NCI-H187 treated with DMSO at 0.1 percent for 48 hours (cell line): Measurements from ENCODE around the gene BAD.
"Not testable (repeated sequence)": the region's sequence is repeated elsewhere in the genome, so short reads cannot be mapped to it uniquely, and the experiment has no call there.

Experiments
- DNase-seq: peaks from one replicate; lab custom pipeline; 2025; lab: John Stamatoyannopoulos, UW

The BAD gene

DNA sequence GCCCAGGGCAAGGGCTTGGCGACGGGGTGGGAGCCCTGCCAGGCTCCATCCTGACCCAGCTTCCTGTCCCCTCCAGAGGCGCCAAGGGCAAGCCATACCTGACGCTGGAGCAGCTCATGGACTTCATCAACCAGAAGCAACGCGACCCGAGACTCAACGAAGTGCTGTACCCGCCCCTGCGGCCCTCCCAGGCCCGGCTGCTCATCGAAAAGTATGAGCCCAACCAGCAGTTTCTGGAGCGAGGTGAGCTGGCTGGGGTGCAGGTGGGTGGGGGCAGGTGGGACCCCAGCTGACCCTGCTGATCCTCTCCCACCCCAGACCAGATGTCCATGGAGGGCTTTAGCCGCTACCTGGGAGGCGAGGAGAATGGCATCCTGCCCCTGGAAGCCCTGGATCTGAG, 28.2 kb downstream of the BAD start:
- no peak for DNase-seq

DNA sequence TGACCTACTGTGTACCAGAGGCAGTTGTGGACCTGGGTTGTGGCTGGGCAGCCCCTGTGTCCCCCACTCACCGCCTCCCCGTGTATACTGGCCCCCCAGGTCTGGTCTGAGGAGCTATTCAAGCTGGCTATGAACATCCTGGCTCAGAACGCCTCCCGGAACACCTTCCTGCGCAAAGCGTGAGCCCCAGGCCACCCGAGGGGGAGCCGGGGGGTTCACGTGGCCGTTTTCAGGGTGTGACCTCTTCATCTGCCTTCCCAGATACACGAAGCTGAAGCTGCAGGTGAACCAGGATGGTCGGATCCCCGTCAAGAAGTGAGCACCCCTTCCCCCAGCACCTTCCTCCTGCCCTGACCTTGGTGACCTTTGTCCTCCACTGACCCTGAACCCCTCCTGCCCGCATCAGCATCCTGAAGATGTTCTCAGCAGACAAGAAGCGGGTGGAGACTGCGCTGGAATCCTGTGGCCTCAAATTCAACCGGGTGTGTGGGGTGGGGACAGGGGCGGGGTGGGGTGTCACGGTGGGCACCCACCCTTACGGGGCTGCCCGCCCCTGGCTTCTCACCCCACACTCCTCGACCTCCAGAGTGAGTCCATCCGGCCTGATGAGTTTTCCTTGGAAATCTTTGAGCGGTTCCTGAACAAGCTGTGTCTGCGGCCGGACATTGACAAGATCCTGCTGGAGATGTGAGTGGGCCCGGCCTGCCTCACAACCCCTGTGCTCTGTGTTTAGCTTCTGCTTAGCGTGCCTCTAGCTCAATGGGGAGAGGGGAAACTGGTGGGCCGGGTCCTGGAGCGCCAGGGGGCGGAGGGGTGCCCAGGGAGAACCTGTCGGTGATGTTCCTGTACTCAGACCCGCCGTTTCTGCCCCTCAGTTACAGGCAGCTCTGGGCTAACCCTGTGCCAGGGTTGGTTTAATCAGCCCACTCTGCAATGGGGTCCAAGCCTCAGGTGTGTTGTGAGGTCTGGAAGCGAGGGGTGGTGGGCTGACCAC, 29.0 kb downstream of the BAD start:
- no peak for DNase-seq

DNA sequence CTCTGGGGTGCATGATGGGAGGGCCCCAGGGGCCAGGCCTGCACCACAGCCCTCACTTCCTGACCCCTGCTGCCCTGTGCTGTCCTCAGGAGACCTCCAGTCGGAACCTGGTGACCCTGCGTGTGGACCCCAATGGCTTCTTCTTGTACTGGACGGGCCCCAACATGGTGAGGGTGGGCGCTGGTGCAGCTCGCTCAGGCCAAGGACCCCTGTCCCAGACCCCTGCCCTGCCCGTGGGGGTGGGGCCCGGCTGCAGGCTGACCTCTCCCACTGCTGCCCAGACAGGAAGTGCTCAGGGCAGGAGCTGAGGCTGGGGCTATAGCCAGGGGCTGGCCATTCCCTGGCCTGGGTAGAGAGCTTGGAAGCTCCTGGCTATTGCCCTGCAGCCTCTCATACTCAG, 30.1 kb downstream of the BAD start:
- DNase-seq = no peak

DNA sequence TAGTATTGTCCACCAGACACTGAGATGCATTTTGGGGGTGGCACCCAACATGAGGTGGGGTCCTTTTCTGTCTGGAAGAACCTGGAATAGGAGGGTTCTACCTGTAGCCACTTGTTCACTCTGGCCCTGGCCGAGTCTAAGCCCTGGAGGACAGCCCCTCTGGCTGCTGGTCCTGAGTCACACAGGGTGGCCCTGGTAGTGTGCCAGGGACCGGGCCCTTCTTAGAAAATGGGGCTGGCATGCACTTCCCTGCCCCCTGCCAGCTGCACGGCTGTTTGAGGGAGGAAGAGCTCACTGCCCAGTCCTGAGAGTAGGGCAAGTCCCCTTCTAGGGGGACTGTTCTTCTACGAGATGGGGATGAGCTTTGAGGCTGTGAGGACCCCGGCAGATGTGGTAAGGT, 31.0 kb downstream of the BAD start:
- no peak for DNase-seq

DNA sequence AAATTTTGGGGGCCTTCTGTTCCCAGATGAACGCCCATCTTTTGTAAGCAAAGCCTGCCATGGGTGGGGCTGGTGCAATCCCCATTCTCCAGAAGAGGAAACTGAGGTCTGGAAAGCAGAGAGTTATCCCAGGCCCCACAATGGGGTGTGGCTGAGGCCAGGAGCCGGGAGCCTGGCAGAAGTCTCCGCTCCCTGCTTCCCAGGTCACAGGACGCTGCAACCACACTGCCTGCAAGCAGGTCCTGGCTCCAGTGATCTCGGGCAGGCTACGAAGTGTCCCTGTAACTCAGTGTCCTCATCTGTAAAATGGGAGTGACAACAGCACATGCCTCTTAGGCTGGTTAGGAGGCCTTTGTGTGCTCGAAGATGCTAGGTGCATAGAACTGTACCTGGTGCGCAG, 31.4 kb downstream of the BAD start:
- no peak for DNase-seq

DNA sequence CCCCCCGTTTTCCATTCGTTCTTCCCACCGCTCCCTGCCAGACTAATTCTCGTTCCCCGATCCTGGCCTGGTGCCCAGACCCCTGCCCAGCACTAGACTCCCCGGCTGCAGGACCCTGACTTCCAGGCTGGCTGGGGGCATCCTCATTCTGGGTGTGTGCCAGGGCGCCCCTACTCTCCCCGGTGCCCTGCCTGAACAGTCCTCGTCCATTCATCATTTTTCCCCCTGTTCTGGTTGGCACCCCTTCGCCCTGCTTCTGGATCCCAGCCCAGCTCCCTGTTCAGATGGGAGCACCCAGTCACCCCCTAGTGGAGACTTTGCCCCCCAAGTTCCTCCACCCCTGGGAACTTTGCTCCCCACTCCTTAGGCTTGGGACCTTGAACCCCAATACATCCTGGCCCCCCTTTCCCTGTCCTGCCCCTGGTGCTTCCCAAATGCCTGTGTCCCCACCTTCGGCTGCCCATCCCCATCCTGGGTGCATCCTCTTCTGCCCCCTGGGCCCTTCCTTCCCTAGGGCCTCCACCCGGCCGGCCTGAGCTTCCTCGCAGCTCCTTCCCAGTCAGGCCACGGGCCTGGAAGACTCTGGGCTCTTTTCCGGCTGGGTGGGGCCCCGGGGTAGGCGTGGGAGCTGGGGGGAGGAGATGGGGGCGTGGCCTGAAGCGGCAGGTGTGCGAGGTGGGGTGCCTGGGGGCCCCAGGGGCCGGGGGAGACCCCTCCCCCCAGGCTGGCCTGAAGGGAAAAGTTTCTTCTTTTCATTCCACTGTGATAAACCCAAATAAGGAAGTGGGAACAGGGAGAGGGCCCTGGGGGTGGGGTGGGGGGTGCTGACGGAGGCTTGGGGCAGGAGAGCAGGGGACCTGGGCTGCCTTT, 32.2 kb downstream of the BAD start:
- no peak for DNase-seq

DNA sequence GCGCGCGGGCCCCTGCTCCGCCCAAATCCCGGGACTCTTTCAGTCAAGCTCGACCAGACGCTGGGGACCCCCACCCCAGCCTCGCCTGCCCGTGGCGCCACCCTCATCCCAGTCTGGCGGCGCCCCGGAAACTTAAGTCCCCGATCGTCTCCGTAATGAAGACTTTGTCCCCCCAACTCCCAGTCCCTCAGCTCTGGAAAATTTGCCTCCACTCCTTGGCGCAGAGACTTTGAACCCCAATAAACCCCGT, 32.8 kb downstream of the BAD start:
- no peak for DNase-seq

DNA sequence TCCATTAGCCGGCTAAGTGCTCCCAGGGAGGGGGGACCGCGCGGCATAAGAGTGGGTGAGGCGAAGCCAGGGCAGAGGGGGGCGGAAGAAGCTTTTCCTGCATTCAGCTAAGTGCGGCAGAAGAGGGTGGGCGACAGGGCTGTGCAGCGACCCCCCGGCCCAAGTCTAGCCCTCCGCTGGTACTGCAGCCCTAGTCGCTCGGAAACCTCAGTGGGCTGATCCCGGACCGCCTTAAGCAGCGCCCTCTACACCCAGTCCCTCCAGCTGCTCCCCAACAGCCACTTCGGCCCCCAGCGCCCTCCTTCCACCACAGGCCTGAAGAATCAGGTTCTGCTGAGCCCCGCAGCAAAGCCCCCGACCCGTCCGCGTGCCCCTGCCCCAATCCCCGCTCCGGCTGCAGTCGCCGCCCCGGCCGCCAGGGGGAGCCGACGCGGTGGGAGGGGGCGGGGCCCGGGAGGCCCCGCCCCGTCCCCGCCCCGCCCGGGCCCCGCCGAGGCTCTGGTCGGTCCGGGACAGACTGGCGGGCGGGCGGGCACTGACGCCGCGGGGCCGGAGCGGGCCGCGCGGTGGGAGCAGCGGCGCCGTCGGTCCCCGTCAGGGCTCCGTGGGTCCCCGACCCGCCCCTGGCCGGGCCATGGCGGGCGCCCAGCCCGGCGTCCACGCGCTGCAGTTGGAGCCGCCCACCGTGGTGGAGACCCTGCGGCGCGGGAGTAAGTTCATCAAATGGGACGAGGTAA, 33.3 kb downstream of the BAD start, which contains the start of gene PLCB3:
Gene PLCB3 (plus strand): TSS at position 515 of the 737 bp plus-strand sequence. CDS start 120 bp downstream, at position 635.
- no peak for DNase-seq

DNA sequence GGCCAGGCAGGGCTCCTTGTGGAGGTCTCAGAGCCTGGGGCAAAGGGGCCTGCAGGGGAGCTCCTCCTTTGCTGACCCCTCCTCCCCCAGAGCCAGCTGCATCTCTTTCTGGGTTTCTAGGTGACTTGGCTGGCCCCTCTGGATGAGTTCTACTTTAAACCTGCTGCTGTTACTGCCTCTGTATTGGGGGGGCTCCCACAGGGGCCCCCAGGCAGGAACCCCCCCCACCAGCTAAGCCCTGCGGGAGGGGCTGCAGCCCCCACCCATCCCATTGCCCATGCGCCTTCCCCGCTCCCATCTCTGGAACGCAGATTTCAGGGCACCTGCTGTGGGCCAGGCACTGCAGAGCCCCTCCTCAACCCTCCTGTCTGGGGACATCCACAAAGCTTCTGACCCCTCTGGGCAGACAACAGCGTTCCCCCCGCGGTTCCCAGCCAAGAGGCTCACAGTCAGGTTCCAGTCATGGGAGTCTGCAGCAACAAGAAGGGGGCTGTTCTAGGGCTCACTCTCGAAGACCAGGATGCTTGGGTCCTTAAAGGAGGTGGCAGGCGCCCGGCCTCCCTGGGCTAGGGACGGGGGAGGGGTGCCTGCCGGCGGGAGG, 34.0 kb downstream of the BAD start:
- no peak for DNase-seq

DNA sequence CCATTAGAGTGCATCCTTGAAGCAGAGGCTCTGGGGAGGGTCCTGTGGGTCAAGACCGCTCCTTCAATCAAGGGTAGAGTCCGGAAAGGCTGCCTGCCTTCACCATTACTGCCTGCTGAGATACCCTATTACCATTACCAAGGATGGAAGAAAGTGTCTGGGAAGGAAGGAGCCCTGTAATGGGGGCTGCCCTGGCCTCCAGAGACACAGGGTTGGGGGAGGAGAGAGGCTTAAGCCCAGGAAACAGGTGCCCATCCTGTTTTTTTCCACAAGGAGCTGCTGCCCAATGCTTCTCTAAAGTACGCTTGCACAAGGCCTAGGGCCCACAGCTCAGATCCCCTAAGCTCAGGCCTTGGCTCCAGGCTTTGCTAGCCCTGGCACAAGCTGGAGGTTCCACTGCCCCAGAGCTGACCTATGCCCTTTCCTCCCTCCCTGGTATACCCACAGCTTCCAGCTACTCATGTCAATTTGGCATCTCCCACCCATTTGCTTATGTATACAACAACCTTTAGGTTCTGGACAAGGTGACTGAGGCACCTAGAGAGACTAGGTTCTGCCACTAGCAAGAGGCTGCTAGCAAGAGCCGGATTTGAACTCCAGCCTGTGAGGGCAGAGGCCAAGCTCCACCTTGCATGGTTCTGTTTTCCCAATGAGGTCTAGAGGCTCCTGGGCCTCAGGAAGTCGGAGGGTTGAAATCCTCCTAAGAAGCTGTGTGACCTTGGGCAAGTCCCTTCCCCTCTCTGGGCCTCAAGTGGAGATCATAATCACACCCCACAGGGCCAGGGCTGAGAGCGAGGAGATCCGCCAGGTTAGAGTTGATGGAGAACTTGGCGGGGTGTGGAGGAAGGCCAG, 34.7 kb downstream of the BAD start:
- DNase-seq = no peak

DNA sequence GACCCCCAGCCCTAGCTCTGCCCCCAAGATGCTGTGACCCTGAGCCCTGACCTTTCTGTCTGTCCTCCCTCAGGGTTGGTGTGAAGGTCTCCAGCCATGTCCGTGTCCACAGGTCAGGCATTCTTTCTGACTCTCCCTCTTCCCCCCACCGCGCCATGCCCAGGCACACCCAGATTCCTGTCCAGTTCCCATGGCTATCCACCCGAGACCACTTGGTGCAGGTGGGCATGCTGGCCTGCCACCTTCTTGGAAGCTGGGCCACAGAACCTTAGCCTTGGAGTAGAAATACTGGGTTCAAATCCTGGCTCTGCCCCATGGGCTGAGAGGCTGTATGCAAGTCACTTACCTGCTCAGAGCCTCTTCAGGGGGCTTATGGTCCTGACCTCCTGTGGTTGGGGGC, 35.4 kb downstream of the BAD start:
- DNase-seq = no peak

DNA sequence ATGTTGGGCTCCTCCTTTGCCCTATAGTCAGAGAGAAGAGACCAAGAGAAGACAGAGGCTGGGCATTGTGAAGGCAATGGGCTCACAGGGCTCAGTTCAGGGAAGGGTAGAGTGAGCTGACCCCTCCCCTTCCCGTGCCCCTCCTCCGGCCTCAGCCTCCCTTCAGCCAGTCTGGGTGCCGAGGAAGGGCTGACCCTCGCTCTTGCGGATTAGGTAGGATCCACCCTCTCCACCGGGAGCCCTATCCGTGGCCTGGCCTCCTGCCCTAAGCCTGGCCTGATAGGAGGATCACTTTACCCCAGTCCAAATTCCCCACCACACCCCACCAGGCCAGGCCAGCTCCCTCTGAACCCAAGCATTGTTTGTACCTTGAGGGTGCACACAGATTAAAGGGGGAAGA, 35.9 kb downstream of the BAD start:
- no peak for DNase-seq

DNA sequence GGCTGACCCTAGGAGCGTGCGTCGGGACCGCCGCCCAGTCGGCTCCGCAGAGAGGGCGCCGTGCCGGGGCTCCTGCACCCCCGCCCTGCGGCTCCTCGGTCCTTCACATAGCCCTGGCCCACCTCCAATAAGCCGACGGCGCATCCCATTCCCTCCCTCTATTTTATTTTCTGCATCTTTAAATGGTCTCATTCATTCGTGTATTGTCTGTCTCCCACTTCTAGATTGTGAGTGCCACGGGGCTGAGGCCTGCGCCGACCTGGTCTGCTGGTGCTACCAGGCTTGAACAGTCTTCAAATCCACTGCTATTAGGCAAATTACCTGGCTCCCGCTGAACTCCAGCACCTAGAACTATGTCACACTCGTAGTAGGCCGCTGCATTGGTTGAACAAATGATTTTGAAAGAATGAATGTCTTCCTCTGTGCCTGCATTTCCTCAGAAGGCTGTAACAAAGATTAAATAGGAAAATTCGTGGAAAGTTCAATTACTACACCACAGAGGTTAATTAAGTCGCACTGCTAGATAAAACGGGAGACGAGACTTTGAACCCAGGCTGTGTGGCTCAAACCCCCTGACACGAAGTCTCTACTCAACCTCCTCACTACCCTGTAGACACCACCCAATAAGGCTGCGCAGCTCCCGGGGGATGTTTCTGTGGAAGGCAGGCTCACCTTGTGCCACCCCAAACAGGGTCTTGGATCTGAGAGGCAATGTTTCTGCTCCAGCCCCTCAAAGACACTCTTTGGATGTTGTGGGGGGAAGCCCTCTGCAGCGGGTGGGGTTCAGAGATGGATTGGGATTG, 36.5 kb downstream of the BAD start:
- no peak for DNase-seq

DNA sequence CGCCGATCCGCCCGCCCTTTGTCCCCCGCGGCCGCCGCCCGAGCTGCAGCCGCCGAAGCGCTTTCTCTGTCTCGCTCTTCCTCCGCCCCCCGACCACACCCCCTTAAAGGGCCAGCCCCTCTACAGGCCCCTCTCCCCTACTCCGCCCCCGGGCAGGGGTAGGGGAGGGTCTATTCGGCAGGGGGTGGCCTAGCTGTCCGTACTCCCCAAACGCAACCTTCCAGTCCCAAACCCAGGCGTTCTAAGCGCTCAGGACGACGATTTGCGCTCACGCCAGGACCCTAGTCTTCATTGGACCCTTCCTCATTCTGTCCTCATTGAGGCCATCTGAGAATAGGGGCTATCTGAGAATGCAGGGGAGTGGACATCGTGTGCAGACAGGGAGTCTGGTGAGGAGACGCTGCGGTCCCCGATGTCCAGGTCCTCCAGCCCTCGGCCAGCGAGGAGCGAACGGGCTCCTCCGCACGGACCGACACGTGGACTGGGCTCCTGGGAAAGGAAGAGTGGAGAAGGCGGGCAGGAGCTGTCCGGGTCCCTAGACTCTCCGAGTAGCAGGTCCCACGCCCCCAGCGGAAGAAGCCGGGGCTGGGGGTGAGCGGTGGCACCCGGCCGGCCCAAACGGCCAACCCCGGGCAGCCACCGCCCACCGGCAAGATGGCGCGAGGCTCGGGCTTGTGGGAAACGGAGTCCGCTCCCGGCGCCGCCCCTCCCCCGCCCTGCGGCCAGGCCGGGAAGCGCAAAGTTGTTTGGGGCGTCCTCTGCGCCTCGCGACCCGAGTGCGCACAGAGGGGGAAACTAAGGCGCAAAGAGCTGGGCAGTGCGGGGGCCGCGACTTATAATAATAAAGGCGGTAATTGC, 37.4 kb downstream of the BAD start, which contains the start of gene PPP1R14B:
Gene PPP1R14B (minus strand): TSS at position 73 of the 858 bp plus-strand sequence. CDS start 270 bp downstream, outside the sequence.
- DNase-seq = peak; percentile 48

DNA sequence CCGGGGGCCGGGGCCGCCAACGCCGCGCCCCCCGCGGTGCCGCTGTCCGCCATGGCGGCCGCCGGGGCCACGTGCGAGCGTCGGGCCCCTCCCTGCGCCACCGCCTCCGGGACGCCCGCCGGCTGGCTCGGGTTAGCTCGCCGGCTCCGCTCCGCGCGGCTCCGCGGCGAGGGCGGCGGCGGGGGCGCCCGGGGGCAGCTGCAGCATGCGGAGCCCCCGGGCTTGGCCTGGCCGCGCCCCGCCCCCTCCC, 37.9 kb downstream of the BAD start:
- not testable (repeated sequence) for DNase-seq

DNA sequence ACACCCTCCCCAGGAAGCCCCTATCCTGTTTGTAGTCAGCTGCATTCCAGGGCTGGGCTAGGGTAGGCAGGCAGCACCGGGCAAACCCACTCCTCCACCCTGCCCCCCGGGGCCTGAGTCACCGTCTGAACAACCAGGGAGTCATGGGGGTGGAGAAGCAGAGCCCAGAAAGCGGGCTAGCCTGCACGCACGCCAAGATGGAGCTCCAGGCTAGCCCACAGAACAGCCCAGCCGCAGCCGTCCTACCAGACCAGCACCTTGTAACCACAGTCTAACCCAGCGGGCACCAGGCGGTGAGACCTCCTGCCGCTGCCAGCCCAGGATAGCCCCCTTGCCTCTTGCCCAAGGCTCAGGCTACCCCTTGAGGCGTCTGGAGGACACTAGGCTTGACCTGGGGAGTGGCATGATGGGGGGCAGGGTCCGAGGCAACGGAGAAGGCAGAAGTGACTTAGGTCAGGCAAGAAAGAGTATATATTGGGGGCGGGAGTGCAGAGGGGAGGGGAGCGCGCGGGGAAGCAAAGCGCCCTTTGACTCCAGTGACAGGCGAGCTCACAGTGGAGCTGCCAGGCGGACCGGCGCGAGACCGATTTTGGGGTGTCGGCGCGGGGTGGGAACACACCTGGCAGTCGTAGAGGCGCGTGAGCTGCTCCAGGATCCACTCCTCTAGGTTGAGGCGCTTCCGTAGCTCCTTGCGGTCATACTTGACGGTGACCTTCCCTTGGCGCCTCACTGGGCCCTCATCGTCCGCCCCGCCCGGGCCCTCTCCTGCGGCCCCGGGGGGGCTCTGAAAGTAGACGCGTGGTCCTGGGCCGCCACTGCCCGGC, 38.5 kb downstream of the BAD start:
- no peak for DNase-seq

DNA sequence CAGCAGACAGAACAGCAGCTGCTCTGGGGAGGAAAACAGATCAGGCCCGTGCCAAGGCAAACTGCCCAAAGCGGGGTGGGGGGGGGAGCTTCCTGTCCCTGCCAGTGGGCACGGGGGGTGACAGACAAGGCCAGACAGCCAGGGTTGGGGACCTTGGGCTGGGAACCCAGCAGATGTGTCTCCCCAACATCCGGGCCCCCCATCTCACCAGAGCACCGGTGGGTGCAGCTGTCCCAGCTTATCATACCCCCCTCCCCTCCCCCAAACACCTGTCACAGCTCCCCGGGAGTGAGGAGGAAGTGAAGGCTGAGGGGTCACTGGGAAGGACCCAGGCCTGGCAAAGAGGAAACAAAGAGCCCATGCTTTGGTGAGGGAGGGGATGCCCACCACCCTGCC, 39.1 kb downstream of the BAD start:
- DNase-seq = no peak

DNA sequence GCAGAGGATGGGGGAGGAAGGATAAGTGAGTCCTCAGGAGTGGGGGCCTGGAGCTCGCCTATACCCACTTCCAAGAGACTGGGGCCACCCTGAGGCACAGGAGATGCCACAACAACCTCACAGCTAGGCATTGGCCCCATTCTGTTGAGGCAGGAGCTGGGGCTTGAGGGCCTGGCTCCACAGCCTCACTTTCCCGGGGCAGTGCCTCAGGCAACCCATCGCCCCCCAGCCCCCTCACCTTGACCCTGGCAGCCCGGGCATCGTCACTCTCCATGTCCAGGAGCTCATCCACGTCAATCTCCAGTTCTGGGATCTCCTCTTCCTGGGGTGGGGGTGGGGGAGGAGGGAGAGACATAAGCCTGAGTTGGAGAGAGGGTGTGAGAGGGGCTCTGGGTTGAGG, 39.5 kb downstream of the BAD start:
- DNase-seq = no peak

DNA sequence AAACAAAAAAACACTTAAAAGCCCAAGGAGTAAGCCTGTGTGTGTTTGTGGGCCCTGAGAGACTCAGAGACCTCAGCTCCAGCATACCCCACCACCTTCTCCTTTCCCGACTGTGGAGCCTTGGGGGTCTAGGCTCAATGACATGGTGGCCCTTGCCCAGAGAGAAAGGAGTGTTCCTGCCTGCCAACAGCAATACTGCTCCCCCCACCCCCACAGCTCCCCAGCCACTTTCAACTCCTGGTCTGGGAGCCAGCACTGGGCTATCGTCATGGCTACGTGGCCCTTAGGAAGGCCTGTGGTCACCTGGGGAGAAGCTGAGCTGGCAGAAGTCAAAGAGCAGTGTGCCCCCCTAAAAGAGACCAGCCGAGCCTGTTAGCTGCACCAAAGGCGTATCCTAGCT, 40.4 kb downstream of the BAD start:
- DNase-seq = no peak
